WTC11 (cell line): ENCODE data around the gene HEY2.

Experiments
- CREB1 ChIP-seq: sonication (generic); formaldehyde crosslinking; IDR thresholded peaks from 2 replicates; pipeline ENCODE4 v1.8.0; 2023; ENCODE audit warnings: mild to moderate bottlenecking, missing genetic modification reagents
- ESRRA ChIP-seq: sonication (generic); formaldehyde crosslinking; IDR thresholded peaks from 2 replicates; pipeline ENCODE4 v1.8.1; 2022; ENCODE audit warnings: mild to moderate bottlenecking, missing genetic modification reagents, borderline replicate concordance
- FOXJ3 ChIP-seq: sonication (generic); formaldehyde crosslinking; IDR thresholded peaks from 2 replicates; pipeline ENCODE4 v1.9.0; 2021; ENCODE audit warnings: missing genetic modification reagents, mild to moderate bottlenecking, borderline replicate concordance
- FOXK1 ChIP-seq: sonication (generic); formaldehyde crosslinking; IDR thresholded peaks from 2 replicates; pipeline ENCODE4 v1.8.0; 2022; ENCODE audit warnings: mild to moderate bottlenecking, moderate library complexity, missing genetic modification reagents
- IRF2 ChIP-seq: sonication (generic); formaldehyde crosslinking; IDR thresholded peaks from 2 replicates; pipeline ENCODE4 v1.8.0; 2022; ENCODE audit warnings: low read depth, missing genetic modification reagents, borderline replicate concordance
- JUN ChIP-seq: sonication (generic); formaldehyde crosslinking; IDR thresholded peaks from 2 replicates; pipeline ENCODE4 v1.8.0; 2023; ENCODE audit warnings: mild to moderate bottlenecking, missing genetic modification reagents
- NFE2L1 ChIP-seq: sonication (generic); formaldehyde crosslinking; IDR thresholded peaks from 2 replicates; pipeline ENCODE4 v1.8.1; 2023; ENCODE audit warnings: missing genetic modification reagents
- NR2C2 ChIP-seq: sonication (generic); formaldehyde crosslinking; IDR thresholded peaks from 2 replicates; pipeline ENCODE4 v1.8.0; 2022; ENCODE audit warnings: mild to moderate bottlenecking, missing genetic modification reagents
- TF ChIP-seq, protein P1 (sequence below): sonication (generic); formaldehyde crosslinking; IDR thresholded peaks from 2 replicates; pipeline ENCODE4 v1.8.1; 2023; ENCODE audit warnings: mild to moderate bottlenecking, missing genetic modification reagents, moderate library complexity
- TF ChIP-seq, protein P2 (sequence below): fragments of 200-600 bp; IDR thresholded peaks from 2 replicates; pipeline ENCODE4 v1.8.0; 2022; ENCODE audit warnings: antibody characterized with exemption
- TF ChIP-seq, protein P3 (sequence below): sonication (generic); formaldehyde crosslinking; IDR thresholded peaks from 2 replicates; pipeline ENCODE4 v1.8.0; 2022; ENCODE audit warnings: mild to moderate bottlenecking, missing genetic modification reagents

DNA sequence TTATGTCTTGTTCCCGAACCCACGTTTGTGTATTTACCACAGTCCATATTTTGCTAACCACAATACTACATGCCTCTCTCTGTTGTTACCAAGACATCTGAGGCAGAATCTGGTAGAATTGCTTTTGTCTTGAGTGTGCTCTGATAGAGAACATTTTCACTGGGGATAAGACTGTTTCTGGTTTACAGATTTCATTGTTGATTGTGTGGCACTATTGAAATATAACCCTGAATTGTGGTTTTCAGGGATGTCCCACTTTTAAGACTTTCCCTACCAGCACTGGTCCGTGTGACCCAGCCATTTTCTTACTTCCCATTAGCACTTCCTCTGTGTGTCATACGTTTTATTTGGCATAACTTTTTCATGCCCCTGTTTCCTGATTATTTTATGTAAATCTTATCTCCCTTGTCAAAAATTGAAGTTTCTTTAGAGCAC, 53.5 kb downstream of the HEY2 start:
- TF ChIP-seq, protein P1, sequence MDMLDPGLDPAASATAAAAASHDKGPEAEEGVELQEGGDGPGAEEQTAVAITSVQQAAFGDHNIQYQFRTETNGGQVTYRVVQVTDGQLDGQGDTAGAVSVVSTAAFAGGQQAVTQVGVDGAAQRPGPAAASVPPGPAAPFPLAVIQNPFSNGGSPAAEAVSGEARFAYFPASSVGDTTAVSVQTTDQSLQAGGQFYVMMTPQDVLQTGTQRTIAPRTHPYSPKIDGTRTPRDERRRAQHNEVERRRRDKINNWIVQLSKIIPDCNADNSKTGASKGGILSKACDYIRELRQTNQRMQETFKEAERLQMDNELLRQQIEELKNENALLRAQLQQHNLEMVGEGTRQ: no peak
- TF ChIP-seq ESRRA (CRISPR knock-in tag): no peak
- TF ChIP-seq JUN (CRISPR knock-in tag): no peak
- TF ChIP-seq, protein P2, sequence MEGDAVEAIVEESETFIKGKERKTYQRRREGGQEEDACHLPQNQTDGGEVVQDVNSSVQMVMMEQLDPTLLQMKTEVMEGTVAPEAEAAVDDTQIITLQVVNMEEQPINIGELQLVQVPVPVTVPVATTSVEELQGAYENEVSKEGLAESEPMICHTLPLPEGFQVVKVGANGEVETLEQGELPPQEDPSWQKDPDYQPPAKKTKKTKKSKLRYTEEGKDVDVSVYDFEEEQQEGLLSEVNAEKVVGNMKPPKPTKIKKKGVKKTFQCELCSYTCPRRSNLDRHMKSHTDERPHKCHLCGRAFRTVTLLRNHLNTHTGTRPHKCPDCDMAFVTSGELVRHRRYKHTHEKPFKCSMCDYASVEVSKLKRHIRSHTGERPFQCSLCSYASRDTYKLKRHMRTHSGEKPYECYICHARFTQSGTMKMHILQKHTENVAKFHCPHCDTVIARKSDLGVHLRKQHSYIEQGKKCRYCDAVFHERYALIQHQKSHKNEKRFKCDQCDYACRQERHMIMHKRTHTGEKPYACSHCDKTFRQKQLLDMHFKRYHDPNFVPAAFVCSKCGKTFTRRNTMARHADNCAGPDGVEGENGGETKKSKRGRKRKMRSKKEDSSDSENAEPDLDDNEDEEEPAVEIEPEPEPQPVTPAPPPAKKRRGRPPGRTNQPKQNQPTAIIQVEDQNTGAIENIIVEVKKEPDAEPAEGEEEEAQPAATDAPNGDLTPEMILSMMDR: no peak
- TF ChIP-seq CREB1 (CRISPR knock-in tag): no peak
- no peak for TF ChIP-seq FOXK1
- no peak for TF ChIP-seq FOXJ3
- TF ChIP-seq NFE2L1 (CRISPR knock-in tag): no peak
- no peak for TF ChIP-seq IRF2 (CRISPR knock-in tag)
- TF ChIP-seq, protein P3, sequence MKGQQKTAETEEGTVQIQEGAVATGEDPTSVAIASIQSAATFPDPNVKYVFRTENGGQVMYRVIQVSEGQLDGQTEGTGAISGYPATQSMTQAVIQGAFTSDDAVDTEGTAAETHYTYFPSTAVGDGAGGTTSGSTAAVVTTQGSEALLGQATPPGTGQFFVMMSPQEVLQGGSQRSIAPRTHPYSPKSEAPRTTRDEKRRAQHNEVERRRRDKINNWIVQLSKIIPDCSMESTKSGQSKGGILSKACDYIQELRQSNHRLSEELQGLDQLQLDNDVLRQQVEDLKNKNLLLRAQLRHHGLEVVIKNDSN (CRISPR knock-in tag): no peak
- no peak for TF ChIP-seq NR2C2 (CRISPR knock-in tag)
